Measurements from ENCODE around the gene PIGA.
A peak's percentile ranks its signal among the peaks of the same experiment; 100 is the strongest.

The PIGA gene

GRCh38 chrX:15321447-15321846, 13.9 kb downstream of the PIGA start:
- DNase-seq (ENCODE audit: low read depth in 1 of 2, low spot score in 1 of 2), result peak; percentile 32 to 58
- Histone ChIP-seq H3K4me3 (replicated peaks; ENCODE audit: insufficient read depth, low read length) (no peak overlapping the region), H3K27ac (replicated peaks) (peak overlapping the region; percentile 43), H3K27me3 (ENCODE audit: insufficient read depth, poor library complexity, severe bottlenecking) (no peaks in the 10 kb centered on the region)
- TF ChIP-seq, protein P1, sequence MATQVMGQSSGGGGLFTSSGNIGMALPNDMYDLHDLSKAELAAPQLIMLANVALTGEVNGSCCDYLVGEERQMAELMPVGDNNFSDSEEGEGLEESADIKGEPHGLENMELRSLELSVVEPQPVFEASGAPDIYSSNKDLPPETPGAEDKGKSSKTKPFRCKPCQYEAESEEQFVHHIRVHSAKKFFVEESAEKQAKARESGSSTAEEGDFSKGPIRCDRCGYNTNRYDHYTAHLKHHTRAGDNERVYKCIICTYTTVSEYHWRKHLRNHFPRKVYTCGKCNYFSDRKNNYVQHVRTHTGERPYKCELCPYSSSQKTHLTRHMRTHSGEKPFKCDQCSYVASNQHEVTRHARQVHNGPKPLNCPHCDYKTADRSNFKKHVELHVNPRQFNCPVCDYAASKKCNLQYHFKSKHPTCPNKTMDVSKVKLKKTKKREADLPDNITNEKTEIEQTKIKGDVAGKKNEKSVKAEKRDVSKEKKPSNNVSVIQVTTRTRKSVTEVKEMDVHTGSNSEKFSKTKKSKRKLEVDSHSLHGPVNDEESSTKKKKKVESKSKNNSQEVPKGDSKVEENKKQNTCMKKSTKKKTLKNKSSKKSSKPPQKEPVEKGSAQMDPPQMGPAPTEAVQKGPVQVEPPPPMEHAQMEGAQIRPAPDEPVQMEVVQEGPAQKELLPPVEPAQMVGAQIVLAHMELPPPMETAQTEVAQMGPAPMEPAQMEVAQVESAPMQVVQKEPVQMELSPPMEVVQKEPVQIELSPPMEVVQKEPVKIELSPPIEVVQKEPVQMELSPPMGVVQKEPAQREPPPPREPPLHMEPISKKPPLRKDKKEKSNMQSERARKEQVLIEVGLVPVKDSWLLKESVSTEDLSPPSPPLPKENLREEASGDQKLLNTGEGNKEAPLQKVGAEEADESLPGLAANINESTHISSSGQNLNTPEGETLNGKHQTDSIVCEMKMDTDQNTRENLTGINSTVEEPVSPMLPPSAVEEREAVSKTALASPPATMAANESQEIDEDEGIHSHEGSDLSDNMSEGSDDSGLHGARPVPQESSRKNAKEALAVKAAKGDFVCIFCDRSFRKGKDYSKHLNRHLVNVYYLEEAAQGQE (IDR thresholded peaks at IDR 0.05; ENCODE audit: insufficient replicate concordance, low read depth), result no peak
- TF ChIP-seq SPI1 (IDR thresholded peaks at IDR 0.05; ENCODE audit: borderline replicate concordance, low read depth) (peak; percentile 84), POLR2AphosphoS5 (IDR thresholded peaks at IDR 0.05; ENCODE audit: low read depth) (no peak), GABPA (IDR thresholded peaks at IDR 0.05; ENCODE audit: low read depth) (no peak)
- TF ChIP-seq, protein P2, sequence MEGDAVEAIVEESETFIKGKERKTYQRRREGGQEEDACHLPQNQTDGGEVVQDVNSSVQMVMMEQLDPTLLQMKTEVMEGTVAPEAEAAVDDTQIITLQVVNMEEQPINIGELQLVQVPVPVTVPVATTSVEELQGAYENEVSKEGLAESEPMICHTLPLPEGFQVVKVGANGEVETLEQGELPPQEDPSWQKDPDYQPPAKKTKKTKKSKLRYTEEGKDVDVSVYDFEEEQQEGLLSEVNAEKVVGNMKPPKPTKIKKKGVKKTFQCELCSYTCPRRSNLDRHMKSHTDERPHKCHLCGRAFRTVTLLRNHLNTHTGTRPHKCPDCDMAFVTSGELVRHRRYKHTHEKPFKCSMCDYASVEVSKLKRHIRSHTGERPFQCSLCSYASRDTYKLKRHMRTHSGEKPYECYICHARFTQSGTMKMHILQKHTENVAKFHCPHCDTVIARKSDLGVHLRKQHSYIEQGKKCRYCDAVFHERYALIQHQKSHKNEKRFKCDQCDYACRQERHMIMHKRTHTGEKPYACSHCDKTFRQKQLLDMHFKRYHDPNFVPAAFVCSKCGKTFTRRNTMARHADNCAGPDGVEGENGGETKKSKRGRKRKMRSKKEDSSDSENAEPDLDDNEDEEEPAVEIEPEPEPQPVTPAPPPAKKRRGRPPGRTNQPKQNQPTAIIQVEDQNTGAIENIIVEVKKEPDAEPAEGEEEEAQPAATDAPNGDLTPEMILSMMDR (IDR thresholded peaks at IDR 0.05; ENCODE audit: insufficient read depth, low read length), result no peak

DNA sequence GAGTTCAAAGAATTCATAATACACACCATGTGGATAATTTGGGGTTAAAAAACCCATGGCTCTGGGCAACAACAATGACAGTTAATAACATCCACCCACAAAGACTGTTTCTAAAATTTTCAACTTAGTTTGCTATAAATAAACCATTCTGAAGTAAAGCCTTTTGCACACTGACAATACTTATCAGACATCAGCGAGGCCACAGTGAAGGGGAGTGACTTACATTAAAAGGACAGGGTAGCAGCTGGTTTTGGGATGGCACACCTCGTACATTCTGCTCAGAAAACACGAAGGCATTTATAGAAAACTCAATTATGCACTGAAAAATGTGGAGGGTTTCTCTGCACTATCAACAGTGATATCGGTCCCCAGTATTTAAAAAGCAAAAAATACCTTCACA, 15.0 kb downstream of the PIGA start:
- no peak overlapping the region for H3K4me3 ChIP-seq (replicated peaks; ENCODE audit: insufficient read depth, low read length)
- DNase-seq (ENCODE audit: low read depth in 1 of 2, low spot score in 1 of 2), result no peak
- H3K27ac ChIP-seq (replicated peaks), result no peak overlapping the region
- no peaks in the 10 kb centered on the region for H3K27me3 ChIP-seq (ENCODE audit: insufficient read depth, poor library complexity, severe bottlenecking)
- TF ChIP-seq GABPA (IDR thresholded peaks at IDR 0.05; ENCODE audit: low read depth) (no peak), POLR2AphosphoS5 (IDR thresholded peaks at IDR 0.05; ENCODE audit: low read depth) (no peak), SPI1 (IDR thresholded peaks at IDR 0.05; ENCODE audit: borderline replicate concordance, low read depth) (no peak)
- TF ChIP-seq, protein P1 (IDR thresholded peaks at IDR 0.05; ENCODE audit: insufficient replicate concordance, low read depth), result no peak
- TF ChIP-seq, protein P2 (IDR thresholded peaks at IDR 0.05; ENCODE audit: insufficient read depth, low read length), result no peak

GRCh38 chrX:15319075-15319474, 16.2 kb downstream of the PIGA start:
- Histone ChIP-seq H3K27ac (replicated peaks) (no peak overlapping the region), H3K27me3 (ENCODE audit: insufficient read depth, poor library complexity, severe bottlenecking) (no peaks in the 10 kb centered on the region), H3K4me3 (replicated peaks; ENCODE audit: insufficient read depth, low read length) (no peak overlapping the region)
- TF ChIP-seq GABPA (IDR thresholded peaks at IDR 0.05; ENCODE audit: low read depth), result no peak
- TF ChIP-seq POLR2AphosphoS5 (IDR thresholded peaks at IDR 0.05; ENCODE audit: low read depth), result no peak
- TF ChIP-seq, protein P2 (IDR thresholded peaks at IDR 0.05; ENCODE audit: insufficient read depth, low read length), result no peak
- TF ChIP-seq, protein P1 (IDR thresholded peaks at IDR 0.05; ENCODE audit: insufficient replicate concordance, low read depth), result no peak
- TF ChIP-seq SPI1 (IDR thresholded peaks at IDR 0.05; ENCODE audit: borderline replicate concordance, low read depth), result no peak
- no peak for DNase-seq (ENCODE audit: low read depth in 1 of 2, low spot score in 1 of 2)

Measured in HL-60 (cell line).